OCI-LY1 (cell line): Measurements from ENCODE around the gene PLBD2.

Experiments used
- H2AFZ ChIP-seq: fragments of 200-600 bp; sonication (generic), shearing (Covaris generic); 2 replicates; pipeline ENCODE4 v1.6.0; 2014; ENCODE audit warnings: antibody characterized with exemption, mild to moderate bottlenecking, low read length
- H3F3A ChIP-seq: fragments of 200-600 bp; sonication (generic), shearing (Covaris generic); 2 replicates; pipeline ENCODE4 v1.6.0; 2014; ENCODE audit warnings: mild to moderate bottlenecking, antibody characterized with exemption, low read length, moderate library complexity; ENCODE audit not compliant: insufficient read depth
- H3K27ac ChIP-seq: fragments of 200-600 bp; sonication (generic); 2 replicates; pipeline ENCODE4 v1.5.1; 2014; ENCODE audit warnings: low read length, mixed run types, mild to moderate bottlenecking, low read depth; ENCODE audit not compliant: poor library complexity, severe bottlenecking
- H3K27me3 ChIP-seq: fragments of 200-600 bp; sonication (generic); 2 replicates; pipeline ENCODE4 v1.6.0; 2014; ENCODE audit warnings: antibody characterized with exemption, mild to moderate bottlenecking, low read length, moderate library complexity; ENCODE audit not compliant: insufficient read depth
- H3K36me3 ChIP-seq: fragments of 200-600 bp; sonication (generic); 2 replicates; pipeline ENCODE4 v1.6.1; 2014; ENCODE audit warnings: mild to moderate bottlenecking, antibody characterized with exemption, low read length, moderate library complexity, mixed read lengths; ENCODE audit not compliant: insufficient read depth
- H3K4me1 ChIP-seq: fragments of 200-600 bp; sonication (generic); 2 replicates; pipeline ENCODE4 v1.5.1; 2014; ENCODE audit warnings: mild to moderate bottlenecking, low read length, moderate library complexity; ENCODE audit not compliant: insufficient read depth, severe bottlenecking
- H3K4me2 ChIP-seq: fragments of 200-600 bp; sonication (generic), shearing (Covaris generic); 2 replicates; pipeline ENCODE4 v1.6.1; 2014; ENCODE audit warnings: low read length
- H3K4me3 ChIP-seq: fragments of 200-600 bp; sonication (generic); 2 replicates; pipeline ENCODE4 v1.5.1; 2014; ENCODE audit warnings: low read length, low read depth, mild to moderate bottlenecking, mixed read lengths; ENCODE audit not compliant: poor library complexity, severe bottlenecking
- H3K79me2 ChIP-seq: fragments of 200-600 bp; shearing (Covaris generic); 2 replicates; pipeline ENCODE4 v1.6.1; 2016; ENCODE audit warnings: mixed run types, low read length, mixed read lengths; ENCODE audit not compliant: insufficient read depth
- H3K9ac ChIP-seq: fragments of 200-600 bp; sonication (generic), shearing (Covaris generic); 2 replicates; pipeline ENCODE4 v1.6.1; 2014; ENCODE audit warnings: mild to moderate bottlenecking, low read length, mixed read lengths
- H3K9me2 ChIP-seq: fragments of 200-600 bp; sonication (generic), shearing (Covaris generic); 2 replicates; pipeline ENCODE4 v1.6.1; 2014; ENCODE audit warnings: low read depth, mild to moderate bottlenecking, low read length, mixed read lengths
- H3K9me3 ChIP-seq: fragments of 200-600 bp; shearing (Covaris generic); 2 replicates; pipeline ENCODE4 v1.6.1; 2014; ENCODE audit warnings: low read length, mixed read lengths
- H4K20me1 ChIP-seq: fragments of 200-600 bp; sonication (generic), shearing (Covaris generic); 2 replicates; pipeline ENCODE4 v1.6.0; 2016; ENCODE audit warnings: mild to moderate bottlenecking, low read length; ENCODE audit not compliant: insufficient read depth
- CTCF ChIP-seq: fragments of 200-600 bp; sonication (generic), shearing (Covaris generic); IDR thresholded peaks from 2 replicates; pipeline ENCODE4 v1.5.1; 2017; ENCODE audit warnings: mild to moderate bottlenecking, antibody characterized with exemption, low read length, moderate library complexity, mixed read lengths
- EZH2 ChIP-seq: fragments of 200-600 bp; sonication (generic), shearing (Covaris generic); IDR thresholded peaks from 2 replicates; pipeline ENCODE4 v1.8.0; 2017; ENCODE audit warnings: borderline replicate concordance, mixed run types, mild to moderate bottlenecking, antibody characterized with exemption, low read length, moderate library complexity, mixed read lengths

The PLBD2 gene

GRCh38 chr12:113340061-113340460, 18.3 kb upstream of the PLBD2 start:
- no peaks in the 10 kb centered on the region for H3K27me3 ChIP-seq
- H3K9me3 ChIP-seq: no peaks in the 10 kb centered on the region
- TF ChIP-seq CTCF (no peak), EZH2 (no peak)
- no peaks in the 10 kb centered on the region for H3K79me2 ChIP-seq
- H2AFZ ChIP-seq: no peak overlapping the region
- no peak overlapping the region for H3K4me2 ChIP-seq
- H3K36me3 ChIP-seq: no peaks in the 10 kb centered on the region
- H3F3A ChIP-seq: no peaks in the 10 kb centered on the region
- no peak overlapping the region for H3K27ac ChIP-seq
- H4K20me1 ChIP-seq: no peaks in the 10 kb centered on the region
- H3K4me3 ChIP-seq: no peak overlapping the region
- H3K9me2 ChIP-seq: no peaks in the 10 kb centered on the region
- H3K9ac ChIP-seq: no peak overlapping the region
- peaks cover 4% of the 10 kb centered on the region for H3K4me1 ChIP-seq

GRCh38 chr12:113341535-113341934, 16.9 kb upstream of the PLBD2 start:
- H3K79me2 ChIP-seq: no peaks in the 10 kb centered on the region
- H3K9me2 ChIP-seq: no peaks in the 10 kb centered on the region
- no peak overlapping the region for H3K4me2 ChIP-seq
- no peak overlapping the region for H2AFZ ChIP-seq
- no peak overlapping the region for H3K4me3 ChIP-seq
- no peaks in the 10 kb centered on the region for H3K27me3 ChIP-seq
- no peaks in the 10 kb centered on the region for H3K36me3 ChIP-seq
- TF ChIP-seq CTCF (no peak), EZH2 (no peak)
- H4K20me1 ChIP-seq: no peaks in the 10 kb centered on the region
- H3F3A ChIP-seq: no peaks in the 10 kb centered on the region
- no peak overlapping the region for H3K9ac ChIP-seq
- H3K4me1 ChIP-seq: no peaks in the 10 kb centered on the region
- H3K27ac ChIP-seq: no peak overlapping the region
- no peaks in the 10 kb centered on the region for H3K9me3 ChIP-seq

- no peak for TF ChIP-seq EZH2
- no peak for TF ChIP-seq CTCF
- no peak overlapping the region for H2AFZ ChIP-seq
- no peak overlapping the region for H3K27ac ChIP-seq
- H3K9me3 ChIP-seq: no peaks in the 10 kb centered on the region
- no peaks in the 10 kb centered on the region for H3K9me2 ChIP-seq
- no peaks in the 10 kb centered on the region for H3K27me3 ChIP-seq
- H3K9ac ChIP-seq: no peak overlapping the region
- H4K20me1 ChIP-seq: no peaks in the 10 kb centered on the region
- H3K36me3 ChIP-seq: no peaks in the 10 kb centered on the region
- no peaks in the 10 kb centered on the region for H3K79me2 ChIP-seq
- H3F3A ChIP-seq: no peaks in the 10 kb centered on the region
- no peaks in the 10 kb centered on the region for H3K4me1 ChIP-seq
- no peak overlapping the region for H3K4me3 ChIP-seq
- H3K4me2 ChIP-seq: no peak overlapping the region
Measured at GRCh38 chr12:113345318-113345717, 13.1 kb upstream of the PLBD2 start.
